Choroid plexus epithelial cell (primary cell): ENCODE data around the gene TESK2.

Experiments used
- DNase-seq: peaks from one replicate; pipeline ENCODE4 v3.0.0-alpha.2; 2010; ENCODE audit warnings: low read depth
- H3K4me3 ChIP-seq: 2 replicates; pipeline ENCODE4 v1.5.1; 2011; ENCODE audit warnings: low read depth, mild to moderate bottlenecking, control low read depth, low read length, moderate library complexity
- CTCF ChIP-seq: conservative IDR thresholded peaks from 2 replicates; pipeline ENCODE4 v1.5.1; 2011; ENCODE audit warnings: low read depth, mild to moderate bottlenecking, control low read depth, inconsistent platforms, low read length, moderate library complexity

TESK2 gene

GRCh38 chr1:45423906-45424678, 66.9 kb downstream of the TESK2 start:
- H3K4me3 ChIP-seq = no peak overlapping the region
- no peak for DNase-seq
- TF ChIP-seq CTCF = no peak

GRCh38 chr1:45421935-45422334, 69.0 kb downstream of the TESK2 start:
- no peak for DNase-seq
- no peak for TF ChIP-seq CTCF
- no peak overlapping the region for H3K4me3 ChIP-seq

- TF ChIP-seq CTCF = no peak
- no peak overlapping the region for H3K4me3 ChIP-seq
- DNase-seq = no peak
Observed at GRCh38 chr1:45414746-45415145, 76.2 kb downstream of the TESK2 start.

- TF ChIP-seq CTCF = no peak
- no peak for DNase-seq
- no peak overlapping the region for H3K4me3 ChIP-seq
Observed at GRCh38 chr1:45412899-45413298, 78.1 kb downstream of the TESK2 start.

GRCh38 chr1:45411510-45411899, 79.5 kb downstream of the TESK2 start:
- DNase-seq = no peak
- TF ChIP-seq CTCF = no peak
- H3K4me3 ChIP-seq = no peak overlapping the region

GRCh38 chr1:45410850-45411509, 80.0 kb downstream of the TESK2 start:
- no peak overlapping the region for H3K4me3 ChIP-seq
- DNase-seq = peak; percentile 15
- no peak for TF ChIP-seq CTCF

- TF ChIP-seq CTCF = no peak
- DNase-seq = no peak
- H3K4me3 ChIP-seq = no peak overlapping the region
Observed at GRCh38 chr1:45409276-45409675, 81.7 kb downstream of the TESK2 start.
